Measurements from ENCODE around the gene IRF5.
A peak's percentile ranks its signal among the peaks of the same experiment; 100 is the strongest.

The IRF5 gene

DNA sequence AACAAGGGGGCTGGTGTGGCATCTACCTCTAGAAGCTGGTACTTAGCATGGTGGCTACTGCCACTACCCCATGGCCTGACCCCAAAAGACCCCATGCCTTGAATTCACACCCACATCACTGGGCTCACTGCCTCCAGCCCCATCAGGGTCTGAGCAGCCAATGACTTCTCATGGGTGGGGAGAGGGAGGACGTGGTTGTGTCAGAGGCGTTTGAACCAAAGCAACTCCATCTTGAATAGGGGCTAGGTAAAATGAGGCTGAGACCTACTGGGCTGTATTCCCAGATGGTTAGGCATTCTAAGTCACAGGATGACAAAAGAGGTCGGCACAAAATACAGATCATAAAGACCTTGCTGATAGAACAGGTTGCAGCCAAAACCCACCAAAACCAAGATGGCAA lies 42.4 kb upstream of the IRF5 start:
- Histone ChIP-seq H3K9me3 (ENCODE audit: control insufficient read depth, low read depth, low read length) (peaks cover 5% of the 10 kb centered on the region), H3K27ac (ENCODE audit: low read length) (no peak overlapping the region), H3K36me3 (ENCODE audit: control insufficient read depth, low read depth, low read length) (no peaks in the 10 kb centered on the region), H3K4me3 (ENCODE audit: low read length) (no peak overlapping the region), H3K27me3 (ENCODE audit: control insufficient read depth, insufficient read depth, low read length) (peaks cover 5% of the 10 kb centered on the region), H3K4me1 (ENCODE audit: control insufficient read depth, low read depth, low read length) (no peaks in the 10 kb centered on the region), H3K9ac (ENCODE audit: low read length) (no peak overlapping the region)

GRCh38 chr7:128899392-128899791 lies 38.3 kb upstream of the IRF5 start:
- no peak overlapping the region for H3K27ac ChIP-seq (ENCODE audit: low read length)
- H3K36me3 ChIP-seq (ENCODE audit: control insufficient read depth, low read depth, low read length) = no peaks in the 10 kb centered on the region
- H3K4me3 ChIP-seq (ENCODE audit: low read length) = no peak overlapping the region
- H3K9ac ChIP-seq (ENCODE audit: low read length) = no peak overlapping the region
- no peaks in the 10 kb centered on the region for H3K4me1 ChIP-seq (ENCODE audit: control insufficient read depth, low read depth, low read length)
- peaks cover 5% of the 10 kb centered on the region for H3K9me3 ChIP-seq (ENCODE audit: control insufficient read depth, low read depth, low read length)
- no peaks in the 10 kb centered on the region for H3K27me3 ChIP-seq (ENCODE audit: control insufficient read depth, insufficient read depth, low read length)

GRCh38 chr7:128900237-128900636 lies 37.5 kb upstream of the IRF5 start:
- Histone ChIP-seq H3K27me3 (ENCODE audit: control insufficient read depth, insufficient read depth, low read length) (no peaks in the 10 kb centered on the region), H3K36me3 (ENCODE audit: control insufficient read depth, low read depth, low read length) (no peaks in the 10 kb centered on the region), H3K27ac (ENCODE audit: low read length) (no peak overlapping the region), H3K9ac (ENCODE audit: low read length) (no peak overlapping the region), H3K4me1 (ENCODE audit: control insufficient read depth, low read depth, low read length) (no peaks in the 10 kb centered on the region), H3K4me3 (ENCODE audit: low read length) (no peak overlapping the region), H3K9me3 (ENCODE audit: control insufficient read depth, low read depth, low read length) (peaks cover 5% of the 10 kb centered on the region)

- H3K9me3 ChIP-seq (ENCODE audit: control insufficient read depth, low read depth, low read length) = peaks cover 5% of the 10 kb centered on the region
- H3K27me3 ChIP-seq (ENCODE audit: control insufficient read depth, insufficient read depth, low read length) = no peaks in the 10 kb centered on the region
- no peak overlapping the region for H3K27ac ChIP-seq (ENCODE audit: low read length)
- H3K4me3 ChIP-seq (ENCODE audit: low read length) = no peak overlapping the region
- H3K9ac ChIP-seq (ENCODE audit: low read length) = no peak overlapping the region
- H3K36me3 ChIP-seq (ENCODE audit: control insufficient read depth, low read depth, low read length) = no peaks in the 10 kb centered on the region
- no peaks in the 10 kb centered on the region for H3K4me1 ChIP-seq (ENCODE audit: control insufficient read depth, low read depth, low read length)
These were observed 34.8 kb upstream of the IRF5 start for GRCh38 chr7:128902761-128903585.

DNA sequence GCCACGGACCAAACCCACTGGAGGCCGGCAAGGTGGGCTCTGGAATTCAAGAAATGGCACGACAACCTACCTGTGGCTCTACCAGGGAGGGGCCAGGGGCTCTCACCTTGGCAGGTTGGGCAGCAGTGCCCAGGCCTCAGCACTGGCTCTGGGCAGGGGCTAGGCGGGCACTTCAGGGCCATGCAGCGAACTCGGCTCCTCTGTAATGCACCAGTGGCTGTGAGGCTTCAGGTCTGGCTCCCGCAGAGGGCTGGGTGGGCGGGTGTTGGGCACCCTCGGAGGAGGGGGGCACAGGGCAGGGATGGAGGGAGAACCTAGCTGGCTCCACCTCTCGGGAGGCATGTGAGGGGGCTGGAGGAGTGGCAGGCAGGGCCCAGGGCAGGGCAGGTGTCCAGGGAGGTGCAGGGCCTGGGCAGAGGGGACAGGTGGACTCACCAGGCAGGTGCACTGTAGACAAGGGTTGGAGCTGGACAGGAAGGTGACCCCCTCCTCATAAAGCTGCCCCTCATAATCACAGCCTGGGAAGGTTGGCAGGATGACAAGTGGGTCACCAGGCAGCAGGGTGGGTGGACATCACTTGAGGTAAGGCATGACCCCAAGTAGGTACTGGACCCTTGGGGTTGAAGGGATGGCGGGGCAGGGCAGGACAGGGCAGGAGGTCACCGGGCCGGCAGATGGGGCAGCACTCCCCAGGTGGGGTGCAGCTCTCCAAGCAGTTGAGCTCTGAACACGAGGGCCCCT lies 33.9 kb upstream of the IRF5 start:
- no peak overlapping the region for H3K4me3 ChIP-seq (ENCODE audit: low read length)
- H3K9me3 ChIP-seq (ENCODE audit: control insufficient read depth, low read depth, low read length) = peaks cover 5% of the 10 kb centered on the region
- H3K4me1 ChIP-seq (ENCODE audit: control insufficient read depth, low read depth, low read length) = peaks cover 2% of the 10 kb centered on the region
- peaks cover 2% of the 10 kb centered on the region for H3K27me3 ChIP-seq (ENCODE audit: control insufficient read depth, insufficient read depth, low read length)
- no peak overlapping the region for H3K27ac ChIP-seq (ENCODE audit: low read length)
- H3K36me3 ChIP-seq (ENCODE audit: control insufficient read depth, low read depth, low read length) = no peaks in the 10 kb centered on the region
- no peak overlapping the region for H3K9ac ChIP-seq (ENCODE audit: low read length)

GRCh38 chr7:128904381-128905197 lies 33.1 kb upstream of the IRF5 start:
- Histone ChIP-seq H3K36me3 (ENCODE audit: control insufficient read depth, low read depth, low read length) (no peaks in the 10 kb centered on the region), H3K9me3 (ENCODE audit: control insufficient read depth, low read depth, low read length) (peaks cover under 1% of the 10 kb centered on the region), H3K4me1 (ENCODE audit: control insufficient read depth, low read depth, low read length) (peaks cover 10% of the 10 kb centered on the region), H3K4me3 (ENCODE audit: low read length) (no peak overlapping the region), H3K27ac (ENCODE audit: low read length) (no peak overlapping the region), H3K9ac (ENCODE audit: low read length) (no peak overlapping the region), H3K27me3 (ENCODE audit: control insufficient read depth, insufficient read depth, low read length) (peaks cover 10% of the 10 kb centered on the region)

- Histone ChIP-seq H3K4me1 (ENCODE audit: control insufficient read depth, low read depth, low read length) (peaks cover 15% of the 10 kb centered on the region), H3K9ac (ENCODE audit: low read length) (no peak overlapping the region), H3K4me3 (ENCODE audit: low read length) (no peak overlapping the region), H3K9me3 (ENCODE audit: control insufficient read depth, low read depth, low read length) (no peaks in the 10 kb centered on the region), H3K27ac (ENCODE audit: low read length) (no peak overlapping the region), H3K36me3 (ENCODE audit: control insufficient read depth, low read depth, low read length) (no peaks in the 10 kb centered on the region), H3K27me3 (ENCODE audit: control insufficient read depth, insufficient read depth, low read length) (peaks cover 24% of the 10 kb centered on the region)
These were observed 31.5 kb upstream of the IRF5 start for GRCh38 chr7:128906001-128906765.

DNA sequence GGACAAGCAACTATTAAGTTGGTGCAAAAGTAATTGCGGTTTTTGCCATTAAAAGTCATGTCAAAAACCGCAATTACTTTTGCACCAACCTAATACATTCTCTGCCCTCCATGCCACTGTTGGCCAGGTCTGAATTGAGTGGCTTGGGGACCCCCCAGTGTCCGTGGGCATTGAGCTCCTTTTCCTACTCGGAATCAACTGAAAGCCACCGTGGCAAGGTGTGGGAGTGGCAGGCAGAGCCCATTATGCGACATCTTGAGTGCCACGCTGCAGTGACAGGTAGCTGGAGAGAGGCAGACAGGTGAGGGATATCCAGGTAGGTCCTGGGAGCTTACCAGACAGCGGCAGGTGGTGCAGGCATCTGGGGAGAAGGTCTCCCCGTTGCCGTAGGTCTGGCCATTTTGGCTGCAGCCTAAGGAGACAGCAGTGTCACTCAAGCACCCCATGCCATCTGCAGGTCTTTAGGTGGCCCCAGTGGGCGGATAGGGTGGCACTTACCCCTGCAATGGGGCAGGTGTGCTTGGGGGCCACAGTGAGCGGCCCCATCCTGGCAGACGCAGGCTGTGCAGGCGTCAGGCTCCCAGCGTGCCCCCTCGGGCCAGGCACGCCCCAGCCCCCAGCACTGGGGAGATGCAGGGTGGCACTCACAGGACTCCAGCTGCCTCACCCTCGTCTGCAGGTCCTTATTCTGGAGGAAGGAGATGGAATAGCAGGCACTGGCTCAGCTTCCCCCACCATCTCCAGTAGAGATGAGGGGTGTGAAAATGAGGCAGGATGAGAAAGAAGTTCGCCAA lies 30.8 kb upstream of the IRF5 start:
- H3K9ac ChIP-seq (ENCODE audit: low read length) = no peak overlapping the region
- no peaks in the 10 kb centered on the region for H3K36me3 ChIP-seq (ENCODE audit: control insufficient read depth, low read depth, low read length)
- H3K27ac ChIP-seq (ENCODE audit: low read length) = no peak overlapping the region
- H3K9me3 ChIP-seq (ENCODE audit: control insufficient read depth, low read depth, low read length) = no peaks in the 10 kb centered on the region
- peaks cover 24% of the 10 kb centered on the region for H3K27me3 ChIP-seq (ENCODE audit: control insufficient read depth, insufficient read depth, low read length)
- H3K4me1 ChIP-seq (ENCODE audit: control insufficient read depth, low read depth, low read length) = peaks cover 20% of the 10 kb centered on the region
- H3K4me3 ChIP-seq (ENCODE audit: low read length) = no peak overlapping the region

DNA sequence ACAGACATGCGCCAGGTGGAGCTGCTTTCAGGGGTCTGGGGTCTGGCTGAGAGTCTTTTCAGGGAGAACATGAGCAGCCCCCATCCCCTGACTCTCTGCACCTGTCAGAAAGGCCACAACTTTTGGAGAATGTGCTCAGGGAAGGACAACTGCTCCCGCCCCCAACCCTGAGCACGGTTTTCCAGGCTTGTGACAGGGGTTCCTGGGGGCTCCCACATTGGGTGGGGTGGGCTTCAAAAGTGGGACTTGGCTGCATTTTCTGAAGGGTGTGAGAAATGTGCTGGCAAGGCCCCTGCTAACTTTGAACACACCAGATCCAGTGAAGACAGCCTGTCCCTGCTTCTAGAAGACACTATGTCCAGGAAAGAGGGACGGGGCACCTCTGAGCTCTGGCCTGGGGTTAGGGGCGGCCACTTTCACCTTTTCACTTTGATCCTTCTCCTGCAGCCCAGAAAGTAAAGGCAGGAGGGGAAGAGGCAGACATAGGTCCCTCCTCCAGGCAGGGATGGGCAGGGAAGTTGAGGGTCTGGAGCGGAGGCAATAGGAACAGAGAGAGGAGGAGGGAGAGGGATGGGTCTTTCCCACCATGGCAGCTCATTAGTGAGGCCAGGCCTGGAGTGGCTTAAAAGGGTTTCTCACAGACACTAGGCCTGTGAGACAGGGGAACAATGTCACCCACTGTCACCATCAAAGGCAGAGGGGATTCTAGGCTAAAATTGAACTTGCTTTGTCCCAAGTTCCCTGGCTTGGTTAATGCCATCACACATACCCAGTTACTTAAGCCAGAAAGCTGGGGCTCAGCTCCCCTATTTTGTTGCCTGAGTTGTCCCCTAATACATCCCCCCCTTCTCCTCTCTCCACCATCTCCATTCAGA lies 28.7 kb upstream of the IRF5 start:
- Histone ChIP-seq H3K4me1 (ENCODE audit: control insufficient read depth, low read depth, low read length) (peaks cover 23% of the 10 kb centered on the region), H3K9me3 (ENCODE audit: control insufficient read depth, low read depth, low read length) (no peaks in the 10 kb centered on the region), H3K9ac (ENCODE audit: low read length) (no peak overlapping the region), H3K36me3 (ENCODE audit: control insufficient read depth, low read depth, low read length) (no peaks in the 10 kb centered on the region), H3K4me3 (ENCODE audit: low read length) (peak overlapping the region; percentile 72), H3K27me3 (ENCODE audit: control insufficient read depth, insufficient read depth, low read length) (peaks cover 24% of the 10 kb centered on the region), H3K27ac (ENCODE audit: low read length) (no peak overlapping the region)

Data from iPS-18a (cell line).